Measurements from ENCODE around the gene TBX1. TPM values are rescaled to one million over a fixed set of nuclear protein-coding genes. Genes with fewer than 3 reads are reported as not detected.

TBX1 gene
- total RNA-seq, 4 donors from 2014 or later, result 1.6 to 7.0 (median 4.8) TPM

- no peaks in the 10 kb centered on the region for H3K9me3 ChIP-seq
- H3K4me1 ChIP-seq, result no peaks in the 10 kb centered on the region
- no peaks in the 10 kb centered on the region for H3K36me3 ChIP-seq
- H3K4me3 ChIP-seq, result no peak overlapping the region
- 60% methylated on average over 5 of the region's 24 CpGs for WGBS
- H3K27ac ChIP-seq, result no peak overlapping the region
- DNase-seq (ENCODE audit: low spot score in 2 of 2), result no peak
- TF ChIP-seq POLR2AphosphoS5 (IDR thresholded peaks at IDR 0.05), result no peak
- no peak for TF ChIP-seq POLR2A (IDR thresholded peaks at IDR 0.05)
- TF ChIP-seq EP300 (IDR thresholded peaks at IDR 0.05), result no peak
- TF ChIP-seq CTCF (IDR thresholded peaks at IDR 0.05), result no peak
- peaks cover 7% of the 10 kb centered on the region for H3K27me3 ChIP-seq
These were observed 15.2 kb upstream of the TBX1 start for GRCh38 chr22:19745155-19746101.

GRCh38 chr22:19746726-19747125 lies 13.9 kb upstream of the TBX1 start:
- 100% methylated on average over 3 of the region's 13 CpGs for WGBS
- no peak for TF ChIP-seq EP300 (IDR thresholded peaks at IDR 0.05)
- no peak for TF ChIP-seq POLR2A (IDR thresholded peaks at IDR 0.05)
- TF ChIP-seq POLR2AphosphoS5 (IDR thresholded peaks at IDR 0.05), result no peak
- no peak for TF ChIP-seq CTCF (IDR thresholded peaks at IDR 0.05)
- no peaks in the 10 kb centered on the region for H3K4me1 ChIP-seq
- no peak overlapping the region for H3K4me3 ChIP-seq
- no peak overlapping the region for H3K27ac ChIP-seq
- H3K9me3 ChIP-seq, result no peaks in the 10 kb centered on the region
- no peaks in the 10 kb centered on the region for H3K36me3 ChIP-seq
- peaks cover 14% of the 10 kb centered on the region for H3K27me3 ChIP-seq
- DNase-seq (ENCODE audit: low spot score in 2 of 2), result no peak

- no peak overlapping the region for H3K27ac ChIP-seq
- WGBS, result 100% methylated on average over 1 of the region's 12 CpGs
- H3K4me3 ChIP-seq, result no peak overlapping the region
- TF ChIP-seq POLR2A (IDR thresholded peaks at IDR 0.05) (no peak), CTCF (IDR thresholded peaks at IDR 0.05) (no peak), EP300 (IDR thresholded peaks at IDR 0.05) (no peak), POLR2AphosphoS5 (IDR thresholded peaks at IDR 0.05) (no peak)
- peaks cover 14% of the 10 kb centered on the region for H3K27me3 ChIP-seq
- no peaks in the 10 kb centered on the region for H3K9me3 ChIP-seq
- no peaks in the 10 kb centered on the region for H3K36me3 ChIP-seq
- DNase-seq (ENCODE audit: low spot score in 2 of 2), result no peak
- no peaks in the 10 kb centered on the region for H3K4me1 ChIP-seq
These were observed 13.0 kb upstream of the TBX1 start for GRCh38 chr22:19747551-19747950.

GRCh38 chr22:19748139-19748538 lies 12.4 kb upstream of the TBX1 start:
- Histone ChIP-seq H3K9me3 (no peaks in the 10 kb centered on the region), H3K4me3 (no peak overlapping the region), H3K27ac (no peak overlapping the region), H3K36me3 (no peaks in the 10 kb centered on the region), H3K4me1 (no peaks in the 10 kb centered on the region), H3K27me3 (peaks cover 14% of the 10 kb centered on the region)
- WGBS, result 73% methylated on average over 4 of the region's 4 CpGs
- TF ChIP-seq POLR2A (IDR thresholded peaks at IDR 0.05) (no peak), POLR2AphosphoS5 (IDR thresholded peaks at IDR 0.05) (no peak), CTCF (IDR thresholded peaks at IDR 0.05) (no peak)
- no peak for DNase-seq (ENCODE audit: low spot score in 2 of 2)

GRCh38 chr22:19748991-19749664 lies 11.4 kb upstream of the TBX1 start:
- WGBS, result 83% methylated on average over 11 of the region's 15 CpGs
- Histone ChIP-seq H3K4me1 (no peaks in the 10 kb centered on the region), H3K27ac (no peak overlapping the region), H3K4me3 (no peak overlapping the region), H3K36me3 (no peaks in the 10 kb centered on the region), H3K27me3 (peaks cover 24% of the 10 kb centered on the region), H3K9me3 (no peaks in the 10 kb centered on the region)
- no peak for DNase-seq (ENCODE audit: low spot score in 2 of 2)
- TF ChIP-seq EP300 (IDR thresholded peaks at IDR 0.05), result no peak
- no peak for TF ChIP-seq POLR2A (IDR thresholded peaks at IDR 0.05)
- TF ChIP-seq CTCF (IDR thresholded peaks at IDR 0.05), result no peak
- TF ChIP-seq POLR2AphosphoS5 (IDR thresholded peaks at IDR 0.05), result no peak
